ENCODE measurements around the gene DNAJC7.

GRCh38 chr17:42005166-42005565, 12.1 kb downstream of the DNAJC7 start:
- TF ChIP-seq CTCF (IDR thresholded peaks at IDR 0.05): no peak
- no peak for TF ChIP-seq EZH2 (IDR thresholded peaks at IDR 0.05)
- TF ChIP-seq EZH2phosphoT487 (IDR thresholded peaks at IDR 0.05): no peak

All from neural progenitor cell (in vitro differentiated cells).